Skin epidermis (tissue), 12 donors: ENCODE results near the gene RGS10.
A peak's percentile ranks its signal among the peaks of the same experiment; 100 is the strongest.

Experiments used
- H3K27ac ChIP-seq, 21 experiments: fragments of 200-600 bp; sonication (generic) in 11 of 21; one replicate each; pipeline ENCODE4 v1.5.0; 2020; ENCODE audit warnings: mild to moderate bottlenecking in 3 of 21, inconsistent platforms in 2 of 21, moderate library complexity in 2 of 21
- H3K4me3 ChIP-seq, 7 experiments: fragments of 200-600 bp; sonication (generic) in 2 of 7; one replicate each; pipeline ENCODE4 v1.5.0; 2020; ENCODE audit warnings: inconsistent platforms in 2 of 7, mild to moderate bottlenecking in 2 of 7, moderate library complexity in 1 of 7

Gene RGS10

GRCh38 chr10:119457966-119458766 lies 84.4 kb downstream of the RGS10 start:
- Histone ChIP-seq H3K4me3 (no peak overlapping the region), H3K27ac (no peak overlapping the region)

- no peak overlapping the region for H3K27ac ChIP-seq
- no peak overlapping the region for H3K4me3 ChIP-seq
Measured at GRCh38 chr10:119456435-119456810, 86.1 kb downstream of the RGS10 start.

GRCh38 chr10:119455609-119456434 lies 86.7 kb downstream of the RGS10 start:
- Histone ChIP-seq H3K27ac (no peak overlapping the region), H3K4me3 (no peak overlapping the region)

GRCh38 chr10:119454990-119455389 lies 87.5 kb downstream of the RGS10 start:
- no peak overlapping the region for H3K27ac ChIP-seq
- H3K4me3 ChIP-seq = no peak overlapping the region

- Histone ChIP-seq H3K4me3 (no peak overlapping the region), H3K27ac (no peak overlapping the region)
Measured at GRCh38 chr10:119454316-119454715, 88.2 kb downstream of the RGS10 start.

- Histone ChIP-seq H3K27ac (no peak overlapping the region), H3K4me3 (no peak overlapping the region)
Measured at GRCh38 chr10:119453313-119453712, 89.2 kb downstream of the RGS10 start.

GRCh38 chr10:119452396-119452795 lies 90.1 kb downstream of the RGS10 start:
- Histone ChIP-seq H3K4me3 (no peak overlapping the region), H3K27ac (no peak overlapping the region)

- Histone ChIP-seq H3K4me3 (no peak overlapping the region), H3K27ac (no peak overlapping the region)
Measured at GRCh38 chr10:119451300-119451896, 91.1 kb downstream of the RGS10 start.

- Histone ChIP-seq H3K4me3 (no peak overlapping the region), H3K27ac (peak overlapping the region in 4 of 21 experiments; percentile 37 to 71 (median 59))
Measured at GRCh38 chr10:119450606-119451299, 91.8 kb downstream of the RGS10 start.
